IMR-90 (cell line): ENCODE results near the gene DLG5. TPM values are rescaled to one million over a fixed set of nuclear protein-coding genes. Genes with fewer than 3 reads are reported as not detected.

Experiments used
- ATAC-seq: fragments of 200-7000 bp; cut with Tn5 transposase; 2 replicates; pipeline ENCODE4 v1.9.1; 2020; ENCODE audit warnings: low read depth, mild to moderate bottlenecking, moderate library complexity
- BruUV-seq: library from RNA; stranded (reverse); fragments of 400-500 nt; replicated peaks from 2 replicates; lab custom pipeline; 2021; lab: Mats Ljungman, UMichigan
- CTCF ChIA-PET: fragments of 300-600 bp; formaldehyde crosslinking; extraction: SDS; loops from one replicate; lab custom pipeline; 2021; ENCODE audit warnings: antibody characterized with exemption; lab: Yijun Ruan, JAX
- POLR2A ChIA-PET: fragments of 300-600 bp; sonication (Branson Sonifier 250); formaldehyde crosslinking; loops from one replicate; lab custom pipeline; 2022; ENCODE audit warnings: antibody characterized with exemption; ENCODE audit not compliant: unreplicated experiment; lab: Charles Lee
- DNase-seq: peaks from one replicate; pipeline ENCODE4 v3.0.0; 2013
- H2AFZ ChIP-seq: replicated peaks from 2 replicates; pipeline ENCODE3; 2013; ENCODE audit warnings: low read length, mild to moderate bottlenecking; ENCODE audit not compliant: poor library complexity
- H2AK5ac ChIP-seq: 2 replicates; pipeline ENCODE4 v1.6.1; 2013; ENCODE audit warnings: low read depth, low read length, inconsistent platforms
- H2AK9ac ChIP-seq: replicated peaks from 2 replicates; pipeline ENCODE3; 2013; ENCODE audit warnings: mild to moderate bottlenecking, low read depth, low read length, moderate library complexity; ENCODE audit not compliant: poor library complexity
- H2BK120ac ChIP-seq: 2 replicates; pipeline ENCODE4 v1.6.1; 2013; ENCODE audit warnings: low read depth, low read length, inconsistent platforms
- H2BK15ac ChIP-seq: 3 replicates; pipeline ENCODE4 v1.6.1; 2013; ENCODE audit warnings: low read depth, low read length, inconsistent platforms
- H2BK20ac ChIP-seq: 2 replicates; pipeline ENCODE4 v1.6.1; 2013; ENCODE audit warnings: low read depth, mild to moderate bottlenecking, inconsistent platforms, low read length, moderate library complexity
- H2BK5ac ChIP-seq: 2 replicates; pipeline ENCODE4 v1.6.1; 2013; ENCODE audit warnings: mild to moderate bottlenecking, low read depth, low read length, inconsistent platforms; ENCODE audit not compliant: poor library complexity, severe bottlenecking
- H3K14ac ChIP-seq: replicated peaks from 2 replicates; pipeline ENCODE4 v1.6.1; 2013; ENCODE audit warnings: low read depth, low read length, inconsistent platforms
- H3K18ac ChIP-seq: 2 replicates; pipeline ENCODE4 v1.6.1; 2013; ENCODE audit warnings: low read depth, low read length, control low read depth
- H3K23ac ChIP-seq: 2 replicates; pipeline ENCODE4 v1.6.1; 2013; ENCODE audit warnings: low read depth, low read length, inconsistent platforms
- H3K27ac ChIP-seq: 2 replicates; pipeline ENCODE4 v1.5.1; 2013; ENCODE audit warnings: mild to moderate bottlenecking, control low read depth, low read length; ENCODE audit not compliant: insufficient read depth
- H3K27me3 ChIP-seq: 2 replicates; pipeline ENCODE4 v1.6.1; 2013; ENCODE audit warnings: low read length; ENCODE audit not compliant: control insufficient read depth, insufficient read depth
- H3K36me3 ChIP-seq: 2 replicates; pipeline ENCODE4 v1.6.1; 2013; ENCODE audit warnings: low read length, mixed read lengths; ENCODE audit not compliant: control insufficient read depth, insufficient read depth
- H3K4ac ChIP-seq: 2 replicates; pipeline ENCODE4 v1.6.1; 2013; ENCODE audit warnings: low read depth, low read length, inconsistent platforms
- H3K4me1 ChIP-seq: 2 replicates; pipeline ENCODE4 v1.6.1; 2013; ENCODE audit warnings: low read length, mixed read lengths; ENCODE audit not compliant: control insufficient read depth, insufficient read depth
- H3K4me2 ChIP-seq: 2 replicates; pipeline ENCODE4 v1.6.1; 2013; ENCODE audit warnings: low read depth, mild to moderate bottlenecking, control low read depth, low read length, moderate library complexity
- H3K4me3 ChIP-seq: 2 replicates; pipeline ENCODE4 v1.5.1; 2013; ENCODE audit warnings: low read depth, mild to moderate bottlenecking, control low read depth, low read length, moderate library complexity; ENCODE audit not compliant: insufficient read depth
- H3K56ac ChIP-seq: 2 replicates; pipeline ENCODE4 v1.6.1; 2013; ENCODE audit warnings: low read length, inconsistent platforms; ENCODE audit not compliant: insufficient read depth; ENCODE audit errors: extremely low read depth
- H3K79me1 ChIP-seq, 2 experiments: 2 replicates each; pipeline ENCODE4 v1.6.1; 2013; ENCODE audit warnings: low read length in 2 of 2, inconsistent platforms in 1 of 2, low read depth in 1 of 2
- H3K9ac ChIP-seq: 2 replicates; pipeline ENCODE4 v1.6.1; 2013; ENCODE audit warnings: low read depth, low read length, control low read depth
- H3K9me1 ChIP-seq: 2 replicates; pipeline ENCODE4 v1.6.1; 2013; ENCODE audit warnings: low read length, inconsistent platforms; ENCODE audit not compliant: insufficient read depth
- H3K9me3 ChIP-seq: 2 replicates; pipeline ENCODE4 v1.6.1; 2013; ENCODE audit warnings: low read length; ENCODE audit not compliant: control insufficient read depth, insufficient read depth
- H4K20me1 ChIP-seq: 2 replicates; pipeline ENCODE4 v1.6.1; 2013; ENCODE audit warnings: low read length, inconsistent platforms; ENCODE audit not compliant: insufficient read depth
- H4K5ac ChIP-seq: 2 replicates; pipeline ENCODE4 v1.6.1; 2013; ENCODE audit warnings: mild to moderate bottlenecking, low read depth, low read length, control low read depth
- H4K8ac ChIP-seq, 2 experiments: 2 replicates each; pipeline ENCODE4 v1.6.1; 2013; ENCODE audit warnings: low read depth in 2 of 2, low read length in 2 of 2, control low read depth in 1 of 2, inconsistent platforms in 1 of 2
- H4K91ac ChIP-seq: 2 replicates; pipeline ENCODE4 v1.6.1; 2013; ENCODE audit warnings: low read depth, low read length, inconsistent platforms; ENCODE audit not compliant: insufficient read depth
- BHLHE40 ChIP-seq: fragments of 150-350 bp; IDR thresholded peaks from 2 replicates; pipeline ENCODE4 v1.6.1; 2016; ENCODE audit warnings: mild to moderate bottlenecking, low read depth, low read length
- CEBPB ChIP-seq: IDR thresholded peaks from 2 replicates; pipeline ENCODE4 v1.6.1; 2012; ENCODE audit warnings: low read depth, low read length, improper control_type of control experiment
- CHD1 ChIP-seq: IDR thresholded peaks from 2 replicates; pipeline ENCODE4 v1.6.1; 2012; ENCODE audit warnings: low read depth, low read length, improper control_type of control experiment
- ELK1 ChIP-seq: fragments of 150-350 bp; IDR thresholded peaks from 2 replicates; pipeline ENCODE4 v1.6.1; 2016; ENCODE audit warnings: low read depth, mild to moderate bottlenecking, low read length, moderate library complexity, borderline replicate concordance
- FOS ChIP-seq: fragments of 150-350 bp; IDR thresholded peaks from 2 replicates; pipeline ENCODE4 v1.6.1; 2016; ENCODE audit warnings: low read depth, low read length
- MAFK ChIP-seq: IDR thresholded peaks from 2 replicates; pipeline ENCODE4 v1.6.1; 2012; ENCODE audit warnings: low read depth, low read length, improper control_type of control experiment
- MAZ ChIP-seq: IDR thresholded peaks from 2 replicates; pipeline ENCODE4 v1.6.1; 2012; ENCODE audit warnings: low read depth, mild to moderate bottlenecking, low read length, improper control_type of control experiment, moderate library complexity, borderline replicate concordance
- MXI1 ChIP-seq: IDR thresholded peaks from 2 replicates; pipeline ENCODE4 v1.6.1; 2012; ENCODE audit warnings: low read depth, mild to moderate bottlenecking, low read length, moderate library complexity, borderline replicate concordance
- NFE2L2 ChIP-seq: fragments of 150-350 bp; IDR thresholded peaks from 2 replicates; pipeline ENCODE4 v1.6.1; 2016; ENCODE audit warnings: low read depth, mild to moderate bottlenecking, low read length
- POLR2A ChIP-seq: IDR thresholded peaks from 2 replicates; pipeline ENCODE4 v1.6.1; 2012; ENCODE audit warnings: mild to moderate bottlenecking, low read depth, low read length
- RAD21 ChIP-seq: IDR thresholded peaks from 2 replicates; pipeline ENCODE4 v1.6.1; 2012; ENCODE audit warnings: low read length, improper control_type of control experiment
- RCOR1 ChIP-seq: IDR thresholded peaks from 2 replicates; pipeline ENCODE4 v1.6.1; 2012; ENCODE audit warnings: mild to moderate bottlenecking, low read length, improper control_type of control experiment; ENCODE audit not compliant: insufficient replicate concordance
- RFX5 ChIP-seq: IDR thresholded peaks from 2 replicates; pipeline ENCODE4 v1.8.0; 2012; ENCODE audit warnings: low read depth, mild to moderate bottlenecking, low read length, moderate library complexity
- SMC3 ChIP-seq: fragments of 150-350 bp; IDR thresholded peaks from 2 replicates; pipeline ENCODE4 v1.6.1; 2016; ENCODE audit warnings: low read depth, mild to moderate bottlenecking, antibody characterized with exemption, low read length, moderate library complexity
- WGBS, 2 experiments: methylation state at CpG; one replicate each; pipeline versions ENCODE4 v1.1.5 to v1.1.7; 2013; ENCODE audit warnings: missing lambda C conversion rate in 2 of 2; ENCODE audit not compliant: insufficient read length in 1 of 2; ENCODE audit errors: extremely low coverage in 2 of 2; 5-methylcytosine and 5-hydroxymethylcytosine counted together
- dilution Hi-C: fragments of 300-500 bp; cut with HindIII; formaldehyde crosslinking; loops from one replicate; pipeline ENCODE4 v1.14.3; 2018; ENCODE audit warnings: low sequenced_read_pairs; ENCODE audit not compliant: unreplicated experiment
- in situ Hi-C: fragments of 300-500 bp; cut with MboI; formaldehyde crosslinking; loops from 3 replicates; pipeline ENCODE4 v1.14.3; 2019; ENCODE audit warnings: low sequenced_read_pairs, inconsistent platforms, mixed read lengths
- intact Hi-C: fragments of 100-400 bp; cut with micrococcal nuclease; formaldehyde crosslinking; loops from 2 replicates; pipeline ENCODE4 v1.10.0; 2022
- polyA plus RNA-seq, 3 experiments: library from polyadenylated mRNA; depleted of rRNA; stranded (reverse); fragments of >200 nt; gene quantifications; 2 replicates each; pipeline ENCODE4 v1.2.3, GENCODE V29; 2012; ENCODE audit warnings: low replicate concordance in 1 of 3
- total RNA-seq: library from RNA; depleted of rRNA; stranded (reverse); fragments of >200 nt; gene quantifications from 2 replicates; pipeline ENCODE4 v1.2.3, GENCODE V29; 2012
- TF ChIP-seq, protein P1 (sequence below): conservative IDR thresholded peaks from 2 replicates; pipeline ENCODE4 v1.5.1; 2012; ENCODE audit warnings: mild to moderate bottlenecking, low read depth, low read length, improper control_type of control experiment
- TF ChIP-seq, protein P2 (sequence below): fragments of 150-350 bp; IDR thresholded peaks from 2 replicates; pipeline ENCODE4 v1.6.1; 2017; ENCODE audit warnings: mild to moderate bottlenecking, antibody characterized with exemption, low read length, low read depth

Gene DLG5
- total and polyA plus RNA-seq, 2 of the 4 experiments (the other 2 are of a cell fraction): 12.7 to 28.7 TPM

DNA sequence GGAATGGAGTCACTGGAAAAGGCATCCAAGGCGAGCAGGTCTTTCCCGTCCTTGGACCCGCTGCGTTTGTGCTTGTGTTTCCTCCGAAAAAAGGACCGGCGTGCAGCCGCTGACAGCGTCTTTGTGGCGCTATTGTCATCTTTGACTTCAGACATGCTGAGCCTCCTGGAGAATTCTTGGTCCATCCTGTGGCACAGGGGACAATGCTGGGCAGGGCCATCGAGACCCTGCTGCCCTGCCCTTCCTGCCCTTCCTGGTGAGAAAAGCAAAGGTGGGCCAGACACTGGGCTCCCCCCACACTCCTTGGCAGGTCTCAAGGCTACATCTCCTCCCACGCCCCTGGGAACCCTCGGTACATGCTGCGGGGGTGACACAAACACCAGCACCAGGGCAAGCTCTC is 120.9 kb downstream of the DLG5 start:
- ATAC-seq (no peak), DNase-seq (no peak)
- H2AK9ac ChIP-seq: no peak overlapping the region
- H3K9me3 ChIP-seq: no peaks in the 10 kb centered on the region
- no peak overlapping the region for H2AK5ac ChIP-seq
- no peak overlapping the region for H3K27ac ChIP-seq
- no peak for TF ChIP-seq ELK1
- TF ChIP-seq, protein P1, sequence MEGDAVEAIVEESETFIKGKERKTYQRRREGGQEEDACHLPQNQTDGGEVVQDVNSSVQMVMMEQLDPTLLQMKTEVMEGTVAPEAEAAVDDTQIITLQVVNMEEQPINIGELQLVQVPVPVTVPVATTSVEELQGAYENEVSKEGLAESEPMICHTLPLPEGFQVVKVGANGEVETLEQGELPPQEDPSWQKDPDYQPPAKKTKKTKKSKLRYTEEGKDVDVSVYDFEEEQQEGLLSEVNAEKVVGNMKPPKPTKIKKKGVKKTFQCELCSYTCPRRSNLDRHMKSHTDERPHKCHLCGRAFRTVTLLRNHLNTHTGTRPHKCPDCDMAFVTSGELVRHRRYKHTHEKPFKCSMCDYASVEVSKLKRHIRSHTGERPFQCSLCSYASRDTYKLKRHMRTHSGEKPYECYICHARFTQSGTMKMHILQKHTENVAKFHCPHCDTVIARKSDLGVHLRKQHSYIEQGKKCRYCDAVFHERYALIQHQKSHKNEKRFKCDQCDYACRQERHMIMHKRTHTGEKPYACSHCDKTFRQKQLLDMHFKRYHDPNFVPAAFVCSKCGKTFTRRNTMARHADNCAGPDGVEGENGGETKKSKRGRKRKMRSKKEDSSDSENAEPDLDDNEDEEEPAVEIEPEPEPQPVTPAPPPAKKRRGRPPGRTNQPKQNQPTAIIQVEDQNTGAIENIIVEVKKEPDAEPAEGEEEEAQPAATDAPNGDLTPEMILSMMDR: no peak
- no peak for TF ChIP-seq MAFK
- no peak for TF ChIP-seq POLR2A
- no peak for TF ChIP-seq CEBPB
- TF ChIP-seq RCOR1: no peak
- no peak for TF ChIP-seq NFE2L2
- TF ChIP-seq SMC3: no peak
- no peak for TF ChIP-seq RFX5
- TF ChIP-seq, protein P2, sequence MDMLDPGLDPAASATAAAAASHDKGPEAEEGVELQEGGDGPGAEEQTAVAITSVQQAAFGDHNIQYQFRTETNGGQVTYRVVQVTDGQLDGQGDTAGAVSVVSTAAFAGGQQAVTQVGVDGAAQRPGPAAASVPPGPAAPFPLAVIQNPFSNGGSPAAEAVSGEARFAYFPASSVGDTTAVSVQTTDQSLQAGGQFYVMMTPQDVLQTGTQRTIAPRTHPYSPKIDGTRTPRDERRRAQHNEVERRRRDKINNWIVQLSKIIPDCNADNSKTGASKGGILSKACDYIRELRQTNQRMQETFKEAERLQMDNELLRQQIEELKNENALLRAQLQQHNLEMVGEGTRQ: no peak
- no peak for TF ChIP-seq FOS
- TF ChIP-seq BHLHE40: no peak
- no peak for TF ChIP-seq MXI1
- TF ChIP-seq MAZ: no peak
- TF ChIP-seq CHD1: no peak
- TF ChIP-seq RAD21: no peak
- no TSS peak for BruUV-seq
- peaks cover 0 to 25% of the 10 kb centered on the region in 2 experiments; a peak in 2 of 4 replicates for H3K79me1 ChIP-seq
- H3K56ac ChIP-seq: no peak overlapping the region
- POLR2A ChIA-PET: no interaction called here
- H3K9me1 ChIP-seq: peaks cover 23% of the 10 kb centered on the region
- dilution Hi-C loops: no loop called here
- WGBS, 2 experiments: 100% methylated on average over 10 of the region's 14 CpGs; no CpG with 5 or more reads in 1 of the 2 experiments
- no peak overlapping the region for H2AFZ ChIP-seq
- no peak overlapping the region for H3K9ac ChIP-seq
- H3K36me3 ChIP-seq: peaks cover 63% of the 10 kb centered on the region
- H2BK5ac ChIP-seq: no peak overlapping the region
- H3K4ac ChIP-seq: no peak overlapping the region
- no peak overlapping the region for H3K14ac ChIP-seq
- H3K4me2 ChIP-seq: no peak overlapping the region
- H2BK20ac ChIP-seq: no peak overlapping the region
- H2BK15ac ChIP-seq: no peak overlapping the region
- no peak overlapping the region for H4K8ac ChIP-seq
- no peak overlapping the region for H3K18ac ChIP-seq
- H3K4me3 ChIP-seq: no peak overlapping the region
- no peak overlapping the region for H4K91ac ChIP-seq
- H3K23ac ChIP-seq: no peak overlapping the region
- no peak overlapping the region for H2BK120ac ChIP-seq
- intact Hi-C loops: no loop called here
- no peaks in the 10 kb centered on the region for H3K27me3 ChIP-seq
- in situ Hi-C loops: no loop called here
- 0 out of 2 replicates have a peak, but pooled peaks cover 1% of the 10 kb centered on the region for H4K20me1 ChIP-seq
- peaks cover 5% of the 10 kb centered on the region for H3K4me1 ChIP-seq
- no peak overlapping the region for H4K5ac ChIP-seq
- CTCF ChIA-PET: interaction anchor here (0.6 kb wide), 1 partner anchor 1510 kb away, joined by 3 read pairs; no protein-coding TSS in a partner anchor
